ENCODE results near the gene TP73.
A peak's percentile ranks its signal among the peaks of the same experiment; 100 is the strongest.

TP73 gene

GRCh38 chr1:3656450-3657095 is 4.3 kb downstream of the TP73 start:
- DNase-seq: peak; percentile 71

- DNase-seq: no peak
These were observed 4.8 kb downstream of the TP73 start for GRCh38 chr1:3657096-3657475.

- DNase-seq: no peak
These were observed 5.4 kb downstream of the TP73 start for GRCh38 chr1:3657578-3658230.

GRCh38 chr1:3658231-3658615 is 5.9 kb downstream of the TP73 start:
- DNase-seq: no peak

- DNase-seq: no peak
These were observed 6.8 kb downstream of the TP73 start for GRCh38 chr1:3659093-3659492.

GRCh38 chr1:3660704-3661103 is 8.4 kb downstream of the TP73 start:
- DNase-seq: peak; percentile 32

- DNase-seq: no peak
These were observed 9.3 kb downstream of the TP73 start for GRCh38 chr1:3661631-3662030.

- DNase-seq: no peak
These were observed 9.9 kb downstream of the TP73 start for GRCh38 chr1:3662080-3662671.

- DNase-seq: no peak
These were observed 11.8 kb downstream of the TP73 start for GRCh38 chr1:3663999-3664699.

GRCh38 chr1:3664700-3665375 is 12.5 kb downstream of the TP73 start:
- DNase-seq: no peak

- no peak for DNase-seq
These were observed 15.8 kb downstream of the TP73 start for GRCh38 chr1:3668148-3668547.

GRCh38 chr1:3668585-3669300 is 16.4 kb downstream of the TP73 start:
- DNase-seq: no peak

GRCh38 chr1:3669421-3669821 is 17.1 kb downstream of the TP73 start:
- no peak for DNase-seq

GRCh38 chr1:3669971-3670431 is 17.7 kb downstream of the TP73 start:
- no peak for DNase-seq

GRCh38 chr1:3670823-3671265 is 18.5 kb downstream of the TP73 start:
- no peak for DNase-seq

GRCh38 chr1:3671371-3672180 is 19.3 kb downstream of the TP73 start:
- DNase-seq: no peak

- no peak for DNase-seq
These were observed 20.1 kb downstream of the TP73 start for GRCh38 chr1:3672231-3672970.

GRCh38 chr1:3672971-3673361 is 20.6 kb downstream of the TP73 start:
- no peak for DNase-seq

- no peak for DNase-seq
These were observed 21.2 kb downstream of the TP73 start for GRCh38 chr1:3673381-3674099.

Data from activated CD4-positive, alpha-beta T cell treated with anti-CD3 and anti-CD28 coated beads, Interleukin-2, amount 50 U/mL, for 16 hours (primary cell).